Transverse colon (tissue), 4 donors: ENCODE measurements around the gene C20orf173.

Experiments
- EP300 ChIP-seq: sonication (generic); formaldehyde crosslinking; IDR thresholded peaks from one replicate; pipeline ENCODE4 v1.6.1; 2017; ENCODE audit warnings: antibody characterized with exemption, low read depth
- POLR2A ChIP-seq: fragments of 450-650 bp; IDR thresholded peaks from one replicate; pipeline ENCODE4 v1.6.1; 2016; ENCODE audit warnings: antibody characterized with exemption, mild to moderate bottlenecking, moderate library complexity
- POLR2AphosphoS5 ChIP-seq, 3 donors: sonication (generic); formaldehyde crosslinking; IDR thresholded peaks; one replicate each; pipeline ENCODE4 v1.6.1; 2016; ENCODE audit warnings: antibody characterized with exemption in 3 of 3
- TF ChIP-seq, protein P1 (sequence below), 5 experiments: fragments of 200-600 bp in 3 of 5; fragments of 450-650 bp in 2 of 5; sonication (generic) in 3 of 5; IDR thresholded peaks; 1 replicate in 2 of 5; 2 replicates in 3 of 5; pipeline ENCODE4 v1.5.1; 2016 to 2017; ENCODE audit warnings: antibody characterized with exemption in 5 of 5, inconsistent platforms in 3 of 5, mild to moderate bottlenecking in 2 of 5, moderate library complexity in 1 of 5

- TF ChIP-seq, protein P1, sequence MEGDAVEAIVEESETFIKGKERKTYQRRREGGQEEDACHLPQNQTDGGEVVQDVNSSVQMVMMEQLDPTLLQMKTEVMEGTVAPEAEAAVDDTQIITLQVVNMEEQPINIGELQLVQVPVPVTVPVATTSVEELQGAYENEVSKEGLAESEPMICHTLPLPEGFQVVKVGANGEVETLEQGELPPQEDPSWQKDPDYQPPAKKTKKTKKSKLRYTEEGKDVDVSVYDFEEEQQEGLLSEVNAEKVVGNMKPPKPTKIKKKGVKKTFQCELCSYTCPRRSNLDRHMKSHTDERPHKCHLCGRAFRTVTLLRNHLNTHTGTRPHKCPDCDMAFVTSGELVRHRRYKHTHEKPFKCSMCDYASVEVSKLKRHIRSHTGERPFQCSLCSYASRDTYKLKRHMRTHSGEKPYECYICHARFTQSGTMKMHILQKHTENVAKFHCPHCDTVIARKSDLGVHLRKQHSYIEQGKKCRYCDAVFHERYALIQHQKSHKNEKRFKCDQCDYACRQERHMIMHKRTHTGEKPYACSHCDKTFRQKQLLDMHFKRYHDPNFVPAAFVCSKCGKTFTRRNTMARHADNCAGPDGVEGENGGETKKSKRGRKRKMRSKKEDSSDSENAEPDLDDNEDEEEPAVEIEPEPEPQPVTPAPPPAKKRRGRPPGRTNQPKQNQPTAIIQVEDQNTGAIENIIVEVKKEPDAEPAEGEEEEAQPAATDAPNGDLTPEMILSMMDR (IDR thresholded peaks at IDR 0.05) = no peak
- TF ChIP-seq POLR2AphosphoS5 (IDR thresholded peaks at IDR 0.05) = no peak
- TF ChIP-seq EP300 = no peak
- no peak for TF ChIP-seq POLR2A
These were observed 17.9 kb upstream of the C20orf173 start for GRCh38 chr20:35547329-35547728.
